Skin of body (tissue), 2 donors: Measurements from ENCODE around the gene XPO5. TPM values are rescaled to one million over a fixed set of nuclear protein-coding genes. Genes with fewer than 3 reads are reported as not detected.
"Not testable (repeated sequence)": the region's sequence is repeated elsewhere in the genome, so short reads cannot be mapped to it uniquely, and the experiment has no call there.

Experiments
- DNase-seq: peaks from one replicate; lab custom pipeline; 2025; lab: John Stamatoyannopoulos, UW
- total RNA-seq: library from RNA; depleted of rRNA; stranded (reverse); fragments of >200 nt; gene quantifications from one replicate; pipeline ENCODE4 v1.2.3, GENCODE V29; 2014

XPO5 gene
- total RNA-seq, 1 donor from 2014 or later: 25.1 TPM

DNA sequence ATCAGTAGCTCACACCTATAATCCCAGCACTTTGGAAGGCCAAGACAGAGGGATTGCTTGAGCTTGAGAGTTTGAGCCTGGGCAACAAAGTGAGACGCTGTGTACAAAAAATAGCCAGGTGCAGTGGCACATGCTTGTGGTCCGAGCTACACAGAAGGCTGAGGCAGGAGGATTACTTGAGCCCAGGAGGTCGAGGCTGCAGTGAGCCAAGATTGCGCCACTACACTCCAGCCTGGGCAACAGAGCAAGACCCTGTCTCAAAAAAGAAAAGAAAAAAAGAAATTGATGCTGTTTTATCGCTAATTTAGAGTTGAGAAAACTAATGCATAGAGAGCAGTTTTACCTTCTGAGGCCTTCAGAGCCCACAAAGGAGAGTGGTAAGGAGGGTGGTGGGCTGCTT is 77.5 kb downstream of the XPO5 start:
- DNase-seq: not testable (repeated sequence)

GRCh38 chr6:43497689-43498088 is 78.1 kb downstream of the XPO5 start:
- no peak for DNase-seq

DNA sequence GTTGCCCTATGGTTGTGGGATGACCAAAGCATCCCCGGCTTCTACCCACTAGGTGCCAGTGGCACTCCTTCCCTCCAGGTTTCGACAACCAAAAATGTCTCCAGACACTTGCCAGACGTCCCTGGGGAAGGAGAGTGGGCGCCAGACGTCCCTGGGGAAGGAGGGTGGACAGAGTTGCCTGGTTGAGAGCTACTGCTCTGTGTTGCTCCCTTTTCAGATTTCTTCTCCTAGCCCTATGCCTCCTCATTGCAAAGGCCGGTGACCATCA is 78.8 kb downstream of the XPO5 start:
- DNase-seq: no peak

- no peak for DNase-seq
Observed at GRCh38 chr6:43496370-43497128, 79.3 kb downstream of the XPO5 start.

DNA sequence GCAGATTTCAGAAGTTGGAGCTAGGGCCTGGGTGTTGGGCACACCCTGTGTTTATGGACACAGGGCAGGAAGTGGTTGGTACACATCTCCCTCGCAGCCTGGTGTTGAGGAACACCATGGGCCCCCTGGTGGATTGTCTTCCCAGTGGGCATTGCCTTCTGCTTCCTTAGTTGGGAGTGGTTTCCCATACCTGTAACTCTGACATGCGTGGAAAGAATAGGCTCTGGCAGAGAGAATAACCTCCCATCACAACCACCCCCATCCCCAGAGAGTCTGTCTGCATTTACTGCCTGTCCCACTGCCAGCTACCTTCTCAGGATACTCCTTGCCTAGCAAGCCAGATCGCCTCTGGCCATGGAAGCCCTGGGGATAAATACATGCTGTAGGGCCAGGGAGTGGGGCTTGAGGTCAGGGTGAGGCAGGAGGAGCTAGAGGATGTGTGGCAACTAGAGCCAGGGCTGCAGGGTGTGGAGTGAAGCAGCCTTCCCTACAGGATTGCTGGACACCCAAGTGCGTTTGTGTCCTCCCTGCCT is 80.4 kb downstream of the XPO5 start:
- DNase-seq: no peak

- DNase-seq: no peak
Observed at GRCh38 chr6:43494766-43495165, 81.1 kb downstream of the XPO5 start.

DNA sequence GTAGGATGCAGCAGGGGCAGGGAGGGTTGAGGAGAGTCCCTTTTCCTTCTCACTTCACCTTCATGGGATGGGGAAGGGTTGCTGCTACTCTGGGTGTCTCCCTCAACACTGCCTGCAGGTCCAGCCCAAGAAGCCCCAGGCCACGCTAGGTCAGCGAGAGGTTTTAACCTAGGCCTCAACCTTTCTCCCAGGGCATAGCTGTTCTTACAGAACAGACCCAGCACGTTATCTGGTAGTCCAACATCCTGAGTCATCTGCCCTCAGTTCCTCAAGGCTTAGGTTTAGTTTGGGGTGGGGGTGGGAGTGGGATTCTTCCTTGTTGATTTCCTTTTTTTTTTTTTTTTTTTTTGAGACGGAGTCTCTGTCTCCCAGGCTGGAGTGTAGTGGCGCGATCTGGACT is 81.5 kb downstream of the XPO5 start:
- no peak for DNase-seq

DNA sequence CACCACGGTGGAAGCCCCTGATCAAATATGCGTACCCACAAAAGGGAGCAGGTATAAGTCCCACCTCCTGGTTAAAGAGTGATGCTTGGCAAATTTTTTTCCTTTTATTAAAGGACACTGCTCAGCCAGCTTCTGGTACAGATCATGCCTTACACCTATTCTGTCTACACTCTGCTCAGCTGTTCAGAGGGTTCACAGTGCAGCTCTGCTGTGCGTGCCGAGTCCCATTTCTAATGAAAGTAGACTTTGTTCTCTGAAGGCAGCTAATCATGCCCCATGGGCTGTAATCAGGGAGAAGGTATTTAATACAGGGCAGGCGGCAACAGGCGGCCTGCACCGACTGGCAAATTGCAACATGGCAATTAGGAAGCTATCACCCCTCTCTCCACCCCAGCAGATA is 82.0 kb downstream of the XPO5 start:
- no peak for DNase-seq

GRCh38 chr6:43493230-43493629 is 82.6 kb downstream of the XPO5 start:
- DNase-seq: no peak

DNA sequence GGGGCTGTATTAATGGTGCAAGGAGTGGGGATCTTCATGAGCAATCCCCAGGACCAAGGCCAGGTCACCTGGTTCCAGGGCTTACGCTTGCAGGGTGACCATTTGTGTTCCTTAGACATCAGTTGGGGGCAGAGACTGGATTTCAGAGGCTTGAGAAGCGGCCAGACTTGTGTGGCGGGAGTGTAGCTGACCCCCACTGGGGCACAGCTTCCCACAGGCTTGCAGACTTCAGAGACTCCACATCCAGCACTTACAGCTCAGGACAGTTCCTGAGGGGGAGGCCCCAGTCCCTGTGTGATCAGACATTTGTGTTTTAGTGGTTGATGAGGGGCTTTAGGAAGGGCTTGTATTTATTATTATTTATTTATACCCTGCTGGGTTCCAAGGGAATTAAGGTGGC is 83.2 kb downstream of the XPO5 start:
- no peak for DNase-seq

DNA sequence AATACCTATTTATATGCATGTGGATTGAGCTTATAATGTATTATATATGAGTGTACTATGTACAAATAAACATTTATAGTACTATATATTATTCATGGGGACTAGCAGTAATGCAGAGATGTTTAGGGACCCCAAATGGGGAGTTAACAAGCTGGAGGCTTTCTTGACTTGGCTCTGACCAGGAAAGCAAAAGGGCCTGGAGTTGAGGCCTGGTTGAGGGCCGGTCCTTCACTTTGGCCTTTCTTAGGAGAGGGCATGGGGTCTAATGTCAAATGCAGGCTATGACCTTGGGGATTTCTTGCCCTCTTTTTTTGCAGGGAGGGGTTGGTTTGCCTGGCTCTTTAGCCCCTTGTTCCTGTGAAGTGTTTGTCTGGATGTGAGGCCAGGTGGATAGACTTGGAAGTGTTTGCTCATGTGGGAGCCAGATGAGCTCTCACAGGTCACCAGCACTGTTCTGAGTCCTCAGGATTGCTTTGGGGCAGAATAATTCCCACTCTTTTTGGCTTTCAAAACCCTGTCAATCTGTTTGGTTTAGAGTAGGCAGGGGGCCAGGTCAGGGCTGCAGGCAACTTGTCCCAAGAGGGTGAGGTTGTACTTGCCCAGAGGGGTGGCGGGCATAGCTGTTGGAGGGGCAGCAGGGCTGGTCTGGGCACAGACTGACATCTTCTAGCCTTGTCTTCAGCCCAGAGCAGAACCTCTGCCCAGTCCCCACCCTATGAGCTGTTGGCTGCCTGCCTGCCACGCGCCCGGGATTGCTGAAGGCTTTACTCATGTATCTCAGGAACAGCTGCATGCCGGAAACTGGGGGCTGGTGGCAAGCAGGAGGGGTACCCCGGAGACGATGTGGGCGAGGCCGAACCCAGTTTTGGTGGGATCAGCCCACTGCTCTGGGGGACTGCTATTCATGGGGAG is 83.8 kb downstream of the XPO5 start:
- no peak for DNase-seq

GRCh38 chr6:43490523-43490939 is 85.3 kb downstream of the XPO5 start:
- no peak for DNase-seq

GRCh38 chr6:43489277-43490072 is 86.4 kb downstream of the XPO5 start:
- peak; percentile 21 for DNase-seq

DNA sequence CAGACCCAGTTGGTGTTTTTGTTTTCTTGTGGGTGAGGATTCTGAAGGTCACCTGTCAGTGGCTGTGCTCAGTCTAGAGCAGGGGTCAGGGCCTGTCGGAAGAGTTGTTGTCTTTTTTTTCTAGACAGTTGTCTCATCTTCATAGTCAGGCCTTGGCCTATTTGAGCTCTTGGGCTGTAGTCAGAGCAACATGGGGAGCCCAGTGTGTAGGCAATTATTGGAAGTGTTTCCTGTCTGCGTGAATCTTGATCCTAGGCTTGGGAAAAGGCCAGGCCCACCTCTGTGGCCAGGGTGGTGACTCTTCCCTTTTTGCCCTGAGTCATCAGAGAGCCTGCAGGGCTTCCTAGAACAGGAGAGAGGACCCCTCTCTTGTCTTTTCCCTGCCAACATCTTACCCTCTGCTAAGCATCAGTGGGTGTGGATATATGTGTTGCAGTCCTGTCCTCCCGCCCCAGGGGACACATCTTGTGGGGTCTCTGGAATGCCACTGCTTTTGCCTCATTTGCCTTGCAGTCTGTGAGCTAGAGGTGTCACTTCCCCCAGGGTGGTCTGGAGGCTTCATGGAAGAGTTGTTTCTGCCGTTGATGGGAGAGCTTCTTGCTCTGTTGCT is 87.1 kb downstream of the XPO5 start:
- no peak for DNase-seq

GRCh38 chr6:43481591-43482236 is 94.1 kb downstream of the XPO5 start:
- no peak for DNase-seq

DNA sequence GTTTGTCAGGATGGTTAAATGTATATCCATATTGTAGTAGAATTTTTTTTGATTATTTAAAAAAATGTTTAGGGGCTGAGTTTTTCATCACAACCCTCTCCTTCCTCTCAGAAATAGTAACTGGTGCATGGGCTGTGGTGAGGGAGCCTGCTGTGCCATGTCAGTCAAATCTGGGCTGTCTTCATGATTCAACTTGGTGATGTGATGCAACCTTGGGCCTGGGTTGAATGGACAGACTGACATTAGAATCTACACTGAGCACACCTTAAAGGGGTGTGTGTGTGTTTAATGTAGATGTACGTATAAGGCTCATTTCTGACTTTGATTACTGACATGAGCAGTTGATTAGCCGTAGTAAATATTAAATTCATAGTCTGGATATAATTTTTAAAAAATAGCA is 94.8 kb downstream of the XPO5 start:
- DNase-seq: no peak

DNA sequence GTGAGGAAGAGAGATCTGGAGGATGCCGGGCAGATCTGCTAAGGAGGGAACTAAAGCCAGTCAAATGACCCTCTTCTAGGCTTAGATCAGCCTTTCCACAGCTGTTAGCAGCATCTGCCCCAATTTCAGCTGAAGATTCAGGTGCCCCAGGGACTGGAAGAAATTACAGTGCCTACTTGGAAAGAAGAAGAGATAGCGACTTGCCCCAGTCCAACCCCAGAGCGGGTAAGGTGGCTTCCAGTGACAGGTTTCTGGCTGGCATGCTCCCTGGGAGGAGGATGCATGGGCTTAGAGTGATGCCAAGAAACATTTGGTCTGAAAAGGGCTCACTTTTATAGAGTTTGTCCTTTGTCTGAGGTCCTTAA is 97.8 kb downstream of the XPO5 start:
- no peak for DNase-seq

DNA sequence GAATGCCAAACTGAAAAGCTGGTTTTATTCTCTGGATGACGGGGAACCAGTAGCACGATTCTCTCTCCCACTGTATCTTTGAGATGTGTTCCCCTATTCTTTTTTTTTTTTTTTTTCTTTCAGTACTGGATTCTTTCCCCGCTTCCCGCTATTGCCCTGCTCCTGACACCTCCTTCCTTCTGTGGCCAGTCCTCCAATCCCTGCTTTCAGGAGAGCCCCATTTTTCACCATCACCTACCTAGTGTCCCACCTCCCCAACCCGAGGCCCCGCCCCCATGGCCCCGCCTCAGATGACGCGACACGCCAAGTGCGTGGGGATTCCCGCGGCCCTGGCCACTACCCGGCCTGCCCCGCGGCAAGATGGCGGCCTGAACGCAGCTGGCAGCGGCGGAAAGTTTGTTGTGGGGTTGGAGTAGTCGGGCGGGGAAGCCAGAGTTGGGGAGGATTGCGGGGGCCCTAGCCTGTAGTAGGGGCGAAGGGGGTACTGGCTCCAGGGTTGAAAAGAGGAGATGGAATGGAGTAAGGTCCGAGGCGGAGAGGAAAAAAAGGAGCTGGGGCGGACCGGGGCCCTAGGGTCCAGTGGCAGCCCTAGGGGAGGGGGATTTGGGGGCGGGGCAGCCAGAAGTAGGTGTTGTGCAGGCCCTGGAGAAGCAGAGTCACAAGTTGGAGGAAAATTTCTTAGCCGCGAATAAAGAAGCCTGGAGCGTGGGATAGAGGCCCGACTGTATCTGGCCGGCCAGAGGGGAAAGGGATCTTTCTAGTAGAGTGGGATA is 98.4 kb downstream of the XPO5 start, which contains the start of gene TJAP1:
TSS of gene TJAP1 (plus strand) at position 336 of the 773 bp plus-strand sequence. CDS start 21,432 bp downstream, outside the sequence.
- DNase-seq: peak; percentile 79

DNA sequence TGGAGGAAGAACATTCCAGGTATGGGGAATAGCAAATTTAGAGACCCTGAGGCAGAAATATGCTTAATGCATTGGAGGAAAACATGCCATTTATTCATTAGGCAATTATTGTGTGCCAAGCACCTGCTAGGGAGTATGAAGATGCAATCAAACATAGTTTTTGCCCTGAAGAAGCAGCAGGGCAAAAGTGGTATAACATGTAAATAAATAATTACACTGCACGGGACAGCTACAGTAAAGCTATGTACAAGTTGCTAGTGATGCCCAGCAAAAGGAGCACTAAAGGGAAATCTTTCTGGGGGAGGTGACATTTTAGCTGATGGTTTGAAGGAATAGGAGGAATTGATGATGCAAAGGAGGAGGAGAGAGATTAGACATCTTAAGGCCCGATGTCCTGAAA is 99.1 kb downstream of the XPO5 start:
- DNase-seq: no peak

GRCh38 chr6:43475516-43475915 is 100.3 kb downstream of the XPO5 start:
- DNase-seq: no peak
